ENCODE data around the gene POU6F2.

- TF ChIP-seq CTCF (IDR thresholded peaks at IDR 0.05) (no peak), ZFX (IDR thresholded peaks at IDR 0.05; ENCODE audit: borderline replicate concordance) (no peak)
Observed at GRCh38 chr7:39399458-39399857, 421.7 kb downstream of the POU6F2 start.

All from 22Rv1 (cell line).